IgD-negative memory B cell (primary cell): ENCODE results near the gene PSMF1. TPM values are rescaled to one million over a fixed set of nuclear protein-coding genes. Genes with fewer than 3 reads are reported as not detected.

ENCODE experiments used
- H3K27ac Mint-ChIP-seq, 3 donors: one replicate each; pipeline ENCODE4 v1.8.0; 2020 to 2022; ENCODE audit warnings: mild to moderate bottlenecking in 3 of 3, mixed read lengths in 3 of 3, moderate library complexity in 1 of 3
- H3K27me3 Mint-ChIP-seq: one replicate; pipeline ENCODE4 v1.8.0; 2021; ENCODE audit warnings: mixed read lengths
- H3K36me3 Mint-ChIP-seq: one replicate; pipeline ENCODE4 v1.8.0; 2020; ENCODE audit warnings: mild to moderate bottlenecking, mixed read lengths
- H3K4me1 Mint-ChIP-seq, 3 donors: one replicate each; pipeline ENCODE4 v1.8.0; 2020 to 2022; ENCODE audit warnings: mixed read lengths in 3 of 3, mild to moderate bottlenecking in 1 of 3
- H3K4me3 Mint-ChIP-seq, 4 donors: one replicate each; pipeline ENCODE4 v1.8.0; 2020 to 2022; ENCODE audit warnings: mild to moderate bottlenecking in 4 of 4, mixed read lengths in 4 of 4, moderate library complexity in 3 of 4
- H3K9me3 Mint-ChIP-seq, 3 donors: one replicate each; pipeline ENCODE4 v1.8.0; 2020 to 2021; ENCODE audit warnings: mixed read lengths in 3 of 3, mild to moderate bottlenecking in 1 of 3
- polyA plus RNA-seq: library from polyadenylated mRNA; unstranded; fragments of 300-500 nt; fragmentation: Illumina TruSeq; gene quantifications from one replicate; pipeline ENCODE4 v1.2.3, GENCODE V29; 2021

The PSMF1 gene
- polyA plus RNA-seq, 1 donor from 2014 or later: 163 TPM

DNA sequence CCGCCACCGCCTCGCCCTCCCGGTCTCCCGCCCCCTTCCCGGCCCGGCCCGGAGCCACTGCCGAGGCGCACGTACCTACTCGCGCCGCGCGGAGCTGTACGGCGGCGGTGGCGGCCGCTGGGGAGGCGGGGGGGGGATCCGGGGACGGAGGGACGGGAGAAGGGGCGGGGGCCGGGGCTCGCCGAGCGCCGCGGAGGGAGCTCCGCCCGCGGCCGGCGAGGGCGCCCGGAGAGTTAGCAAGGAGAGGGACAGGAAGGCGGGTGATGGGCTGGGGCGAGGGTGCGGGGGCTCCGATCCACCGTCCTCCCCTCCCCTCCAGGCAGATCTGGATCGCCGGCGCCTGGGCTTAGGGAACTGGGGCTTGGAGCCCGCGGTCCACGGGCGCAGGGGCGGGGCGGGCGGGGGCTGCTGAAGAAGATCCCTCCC is 66.9 kb downstream of the PSMF1 start:
- Mint-ChIP-seq H3K9me3 (no peaks in the 10 kb centered on the region), H3K27ac (no peak overlapping the region), H3K27me3 (peaks cover 27% of the 10 kb centered on the region), H3K36me3 (no peaks in the 10 kb centered on the region), H3K4me1 (peaks cover 0 to 7% (median 0%) of the 10 kb centered on the region in 3 donors), H3K4me3 (no peak overlapping the region)

DNA sequence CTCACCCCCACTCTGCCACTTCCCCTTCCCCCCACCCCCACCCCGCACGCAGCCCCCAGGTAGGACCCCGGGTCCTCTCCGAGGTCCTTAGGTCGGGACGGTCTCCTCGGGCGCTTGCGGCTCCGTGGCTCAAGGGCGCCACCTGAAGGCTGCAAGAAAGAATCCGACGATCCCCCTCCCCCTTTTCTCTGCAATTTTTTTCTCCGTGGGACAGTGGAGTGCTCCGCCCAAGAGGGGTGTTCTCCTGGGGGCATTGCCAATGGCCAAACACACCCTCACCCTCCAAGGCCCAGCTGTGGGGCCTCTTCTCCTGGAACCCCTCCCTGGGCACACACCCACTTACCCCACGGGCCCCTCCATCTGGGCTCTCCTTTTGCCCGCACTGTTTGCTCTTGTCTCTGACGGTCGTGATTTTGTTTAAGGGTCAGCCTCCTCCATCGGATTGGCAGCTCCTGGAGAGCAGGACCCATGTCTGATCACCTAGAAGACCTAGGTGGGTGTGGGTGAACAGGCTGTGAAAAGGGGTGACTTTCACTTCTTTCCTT is 67.5 kb downstream of the PSMF1 start:
- Mint-ChIP-seq H3K4me3 (peak overlapping the region in 2 of 4 donors; percentile 66 to 69), H3K27me3 (peaks cover 28% of the 10 kb centered on the region), H3K9me3 (no peaks in the 10 kb centered on the region), H3K27ac (no peak overlapping the region), H3K4me1 (peaks cover 0 to 7% (median 0%) of the 10 kb centered on the region in 3 donors), H3K36me3 (no peaks in the 10 kb centered on the region)

DNA sequence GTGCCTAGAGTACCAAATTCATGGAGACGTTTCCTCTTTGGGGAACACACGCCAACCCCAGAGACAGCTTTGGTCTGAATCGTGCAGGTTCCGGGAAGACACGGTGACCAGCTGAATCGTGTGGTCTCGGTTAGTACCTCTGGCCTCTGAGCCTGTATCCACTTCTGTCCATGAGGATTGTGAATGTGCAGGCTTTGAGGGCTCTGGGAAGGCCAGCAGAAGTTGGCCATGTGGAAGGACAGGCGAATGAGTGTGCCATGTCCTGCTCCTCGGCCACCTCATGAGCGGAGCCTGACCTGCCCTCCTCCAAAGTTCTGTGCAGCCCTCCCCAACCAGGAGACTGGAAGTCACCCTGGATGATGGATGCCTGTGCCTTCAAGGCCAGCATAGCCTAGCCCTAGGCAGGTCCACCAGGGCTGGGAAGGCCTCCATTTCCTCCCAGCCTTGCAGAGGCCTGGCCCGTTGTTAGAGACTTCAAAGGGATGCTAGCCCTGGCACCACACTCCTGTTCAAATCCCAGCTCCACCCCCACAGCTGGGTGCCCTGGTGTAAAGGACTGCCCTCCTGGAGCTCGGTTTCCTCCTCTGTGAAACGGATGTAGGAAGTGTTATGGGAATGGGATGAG is 68.1 kb downstream of the PSMF1 start:
- Mint-ChIP-seq H3K36me3 (no peaks in the 10 kb centered on the region), H3K27me3 (peaks cover 28% of the 10 kb centered on the region), H3K27ac (no peak overlapping the region)

DNA sequence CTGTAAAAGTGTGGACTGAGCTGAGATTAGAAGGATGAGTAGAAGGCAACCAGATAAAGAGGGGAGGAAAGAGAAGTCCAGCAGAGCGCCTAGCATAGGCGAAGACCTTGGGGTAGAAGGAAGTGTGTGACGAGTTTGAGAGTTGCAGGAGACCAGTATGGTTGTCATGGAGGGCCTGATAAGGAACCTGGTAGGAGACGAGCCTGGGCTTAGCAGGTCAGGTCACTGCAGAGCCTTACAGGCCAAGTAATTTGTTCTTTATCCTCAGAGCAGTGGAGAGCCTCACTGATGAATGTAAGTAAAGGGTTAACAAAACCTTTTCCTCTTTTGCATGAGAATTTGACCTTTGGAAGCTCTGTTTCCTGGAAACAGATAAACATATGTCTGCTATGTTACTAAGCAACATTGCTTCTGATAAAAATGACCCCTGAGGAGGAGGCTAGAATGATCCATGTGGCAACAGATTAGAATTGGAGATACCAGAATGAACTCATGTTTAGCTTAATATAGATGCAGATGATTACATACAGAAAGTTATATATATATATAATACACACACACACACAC is 69.3 kb downstream of the PSMF1 start:
- Mint-ChIP-seq H3K4me1 (peaks cover 0 to 7% (median 0%) of the 10 kb centered on the region in 3 donors), H3K27me3 (peaks cover 28% of the 10 kb centered on the region), H3K4me3 (no peak overlapping the region), H3K9me3 (no peaks in the 10 kb centered on the region), H3K27ac (no peak overlapping the region), H3K36me3 (no peaks in the 10 kb centered on the region)

More for the DNA sequence above, 68.1 kb downstream of the PSMF1 start:
- Mint-ChIP-seq H3K4me3 (peak overlapping the region in 2 of 4 donors; percentile 26 to 69), H3K9me3 (no peaks in the 10 kb centered on the region), H3K4me1 (peaks cover 0 to 7% (median 0%) of the 10 kb centered on the region in 3 donors)

DNA sequence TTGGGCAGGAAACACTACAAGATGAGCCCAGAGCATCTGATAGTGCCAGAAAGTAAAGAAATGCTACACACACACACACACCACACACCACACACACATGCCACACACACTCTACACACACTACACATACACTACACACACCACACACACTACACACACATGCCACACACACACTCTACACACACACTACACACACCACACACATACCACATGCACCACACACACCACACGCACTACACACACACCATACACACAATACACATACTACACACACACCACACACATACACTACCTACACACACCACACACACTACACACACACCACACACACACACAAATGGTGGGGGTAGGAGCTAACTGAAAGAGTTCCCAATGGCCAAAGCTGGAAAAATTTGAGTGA is 69.9 kb downstream of the PSMF1 start:
- no peak overlapping the region for H3K4me3 Mint-ChIP-seq
- H3K27ac Mint-ChIP-seq: no peak overlapping the region
- H3K36me3 Mint-ChIP-seq: no peaks in the 10 kb centered on the region
- H3K9me3 Mint-ChIP-seq: no peaks in the 10 kb centered on the region
- H3K4me1 Mint-ChIP-seq: peaks cover 0 to 7% (median 0%) of the 10 kb centered on the region in 3 donors
- H3K27me3 Mint-ChIP-seq: peaks cover 27% of the 10 kb centered on the region

DNA sequence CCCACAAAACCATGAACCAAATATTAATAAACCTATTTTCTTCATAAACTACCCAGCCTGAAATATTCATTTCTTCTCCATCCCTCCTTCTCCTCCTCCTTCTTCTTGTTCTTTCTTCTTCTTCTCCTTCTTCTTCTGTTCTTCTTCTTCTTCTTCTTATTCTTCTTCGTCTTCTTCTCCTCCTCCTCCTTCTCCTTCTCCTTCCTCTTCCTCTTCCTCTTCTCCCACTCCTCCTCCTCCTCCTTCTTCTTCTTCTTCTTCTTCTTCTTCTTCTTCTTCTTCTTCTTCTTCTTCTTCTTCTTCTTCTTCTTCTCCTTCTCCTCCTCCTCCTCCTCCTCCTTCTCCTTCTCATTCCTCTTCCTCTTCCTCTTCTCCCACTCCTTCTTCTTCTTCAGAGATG is 71.4 kb downstream of the PSMF1 start:
- Mint-ChIP-seq H3K4me3 (no peak overlapping the region), H3K4me1 (no peaks in the 10 kb centered on the region), H3K36me3 (no peaks in the 10 kb centered on the region), H3K27me3 (peaks cover 12% of the 10 kb centered on the region), H3K27ac (no peak overlapping the region), H3K9me3 (no peaks in the 10 kb centered on the region)

DNA sequence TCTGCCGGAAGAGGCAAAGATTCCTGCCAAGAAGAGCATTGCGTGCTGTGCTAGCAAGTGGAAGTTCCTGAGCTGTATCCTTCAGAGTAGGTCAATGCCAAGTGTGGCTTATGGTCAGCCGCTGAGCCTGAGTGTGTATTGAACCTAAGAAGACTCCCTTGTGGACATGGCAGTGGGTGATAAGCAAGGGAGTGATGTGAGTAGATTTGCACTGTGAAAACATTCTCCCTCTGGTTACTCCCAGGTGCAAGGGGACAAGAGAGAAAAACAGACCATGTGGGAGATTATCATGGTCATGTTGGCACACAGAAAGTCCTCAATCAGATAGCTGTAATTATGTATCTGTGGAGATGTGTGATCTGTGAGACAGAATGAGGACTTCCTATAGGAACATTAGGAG is 72.4 kb downstream of the PSMF1 start:
- Mint-ChIP-seq H3K27me3 (peaks cover 12% of the 10 kb centered on the region), H3K27ac (no peak overlapping the region), H3K9me3 (no peaks in the 10 kb centered on the region), H3K4me1 (no peaks in the 10 kb centered on the region), H3K4me3 (no peak overlapping the region), H3K36me3 (no peaks in the 10 kb centered on the region)

DNA sequence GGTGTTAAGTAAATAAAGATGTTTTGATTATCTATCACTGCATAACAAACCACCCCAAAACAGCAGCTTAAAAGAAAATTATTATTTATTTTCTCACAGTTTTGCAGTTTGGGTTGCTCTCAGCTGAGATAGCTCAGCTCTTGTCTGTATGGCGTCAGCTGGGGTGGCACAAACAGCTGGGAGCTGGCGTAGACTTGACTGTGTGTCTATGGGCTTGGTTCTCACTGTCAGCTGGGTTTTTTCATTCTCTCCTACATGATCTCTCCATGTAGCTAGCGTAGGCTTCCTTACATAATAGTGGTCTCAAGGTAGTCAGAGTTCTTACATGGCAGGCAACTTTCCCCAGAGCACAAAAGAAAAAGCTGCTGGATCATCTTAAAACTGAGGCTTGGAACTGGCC is 72.9 kb downstream of the PSMF1 start:
- Mint-ChIP-seq H3K4me1 (no peaks in the 10 kb centered on the region), H3K4me3 (no peak overlapping the region), H3K27ac (no peak overlapping the region)

DNA sequence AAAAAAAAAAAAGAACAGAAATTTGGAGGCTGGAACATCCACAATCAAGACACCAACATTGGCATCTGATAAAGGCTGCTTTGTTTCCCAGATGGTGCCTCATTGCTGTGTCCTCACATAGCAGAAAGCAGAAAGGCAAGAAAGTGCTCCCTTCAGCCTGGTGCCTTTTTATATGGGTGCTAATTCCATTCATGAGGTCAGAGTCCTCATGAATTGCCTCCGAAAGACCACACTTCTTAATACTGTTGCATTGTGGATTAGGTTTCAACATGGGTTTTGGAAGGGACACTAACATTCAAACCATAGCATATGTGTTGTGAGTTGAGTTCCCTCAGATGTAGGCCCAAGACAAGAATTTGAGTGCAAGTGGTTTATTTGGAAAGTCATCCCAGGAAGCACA is 76.8 kb downstream of the PSMF1 start:
- Mint-ChIP-seq H3K4me1 (no peaks in the 10 kb centered on the region), H3K27me3 (peaks cover 4% of the 10 kb centered on the region), H3K27ac (no peak overlapping the region), H3K36me3 (no peaks in the 10 kb centered on the region), H3K4me3 (no peak overlapping the region), H3K9me3 (peaks cover 0 to 7% (median 2%) of the 10 kb centered on the region in 3 donors)

More for the DNA sequence above, 72.9 kb downstream of the PSMF1 start:
- peaks cover 7% of the 10 kb centered on the region for H3K27me3 Mint-ChIP-seq
- no peaks in the 10 kb centered on the region for H3K36me3 Mint-ChIP-seq
- peaks cover 0 to 1% (median 0%) of the 10 kb centered on the region in 3 donors for H3K9me3 Mint-ChIP-seq

DNA sequence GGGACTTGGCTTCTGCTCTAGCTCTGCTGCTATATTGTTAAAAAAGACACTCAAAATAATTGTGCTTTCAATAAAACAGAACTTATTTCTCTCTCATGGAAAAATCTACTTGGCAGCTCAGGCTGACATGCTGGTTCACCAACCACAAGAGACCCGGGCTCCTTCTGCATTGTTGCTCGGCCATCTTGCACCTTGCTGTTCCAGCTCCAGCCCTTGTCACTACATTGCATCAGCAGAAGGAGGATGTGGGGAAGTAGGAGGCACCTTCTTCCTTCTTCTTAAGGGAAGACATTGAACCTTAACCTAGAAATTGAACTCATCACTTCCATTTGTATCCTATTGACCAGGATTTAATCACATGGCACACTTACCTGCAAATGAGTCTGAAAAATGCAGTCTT is 78.2 kb downstream of the PSMF1 start:
- Mint-ChIP-seq H3K36me3 (no peaks in the 10 kb centered on the region), H3K27ac (no peak overlapping the region), H3K27me3 (peaks cover 3% of the 10 kb centered on the region), H3K4me3 (no peak overlapping the region), H3K4me1 (no peaks in the 10 kb centered on the region), H3K9me3 (peaks cover 0 to 7% (median 2%) of the 10 kb centered on the region in 3 donors)

DNA sequence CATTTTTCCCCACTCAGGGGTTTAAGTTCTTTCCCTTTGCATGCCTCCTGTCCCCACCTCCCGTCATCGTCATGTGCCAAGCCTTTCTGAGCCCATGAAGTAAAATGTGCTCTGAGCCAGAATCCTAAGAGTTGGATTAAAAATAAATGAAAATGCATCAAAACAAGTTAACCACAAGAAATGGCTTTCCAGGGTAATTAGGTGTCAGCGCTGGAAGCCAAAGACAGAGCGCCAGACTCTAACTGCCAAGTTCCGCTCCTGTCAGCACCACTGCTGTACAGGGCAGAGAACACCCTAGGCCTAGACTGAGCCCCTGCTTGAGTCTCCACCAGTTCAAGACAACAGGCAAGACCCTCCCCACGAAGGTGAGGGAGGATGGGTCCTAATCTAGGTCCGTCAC is 79.4 kb downstream of the PSMF1 start:
- no peak overlapping the region for H3K27ac Mint-ChIP-seq
- no peak overlapping the region for H3K4me3 Mint-ChIP-seq
- H3K4me1 Mint-ChIP-seq: no peaks in the 10 kb centered on the region
- H3K27me3 Mint-ChIP-seq: peaks cover 3% of the 10 kb centered on the region
- H3K9me3 Mint-ChIP-seq: peaks cover 0 to 7% (median 2%) of the 10 kb centered on the region in 3 donors
- H3K36me3 Mint-ChIP-seq: no peaks in the 10 kb centered on the region

DNA sequence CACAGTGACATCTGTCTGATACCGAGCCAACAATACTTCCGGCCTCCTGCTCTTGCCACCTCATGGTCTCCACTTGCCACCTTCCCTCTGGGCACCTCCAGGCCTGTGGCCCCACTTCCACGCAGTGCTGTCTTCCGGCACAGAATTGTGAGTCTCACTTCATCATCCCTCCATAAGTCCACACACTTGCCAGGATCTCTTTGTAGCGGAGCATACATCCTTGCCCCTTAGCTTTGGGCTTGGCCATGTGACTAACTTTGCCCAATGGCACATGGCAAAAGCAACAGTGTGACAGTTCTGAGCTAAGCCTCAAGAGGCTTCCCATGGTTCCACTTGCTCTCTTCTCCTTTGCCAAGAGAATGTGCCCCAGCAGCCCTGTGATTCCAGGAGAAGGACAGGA is 80.3 kb downstream of the PSMF1 start:
- peak overlapping the region in 1 of 3 donors; percentile 12 for H3K27ac Mint-ChIP-seq
- no peak overlapping the region for H3K4me3 Mint-ChIP-seq
- H3K4me1 Mint-ChIP-seq: no peaks in the 10 kb centered on the region
- H3K27me3 Mint-ChIP-seq: no peaks in the 10 kb centered on the region
- H3K9me3 Mint-ChIP-seq: peaks cover 0 to 7% (median 2%) of the 10 kb centered on the region in 3 donors
- no peaks in the 10 kb centered on the region for H3K36me3 Mint-ChIP-seq

DNA sequence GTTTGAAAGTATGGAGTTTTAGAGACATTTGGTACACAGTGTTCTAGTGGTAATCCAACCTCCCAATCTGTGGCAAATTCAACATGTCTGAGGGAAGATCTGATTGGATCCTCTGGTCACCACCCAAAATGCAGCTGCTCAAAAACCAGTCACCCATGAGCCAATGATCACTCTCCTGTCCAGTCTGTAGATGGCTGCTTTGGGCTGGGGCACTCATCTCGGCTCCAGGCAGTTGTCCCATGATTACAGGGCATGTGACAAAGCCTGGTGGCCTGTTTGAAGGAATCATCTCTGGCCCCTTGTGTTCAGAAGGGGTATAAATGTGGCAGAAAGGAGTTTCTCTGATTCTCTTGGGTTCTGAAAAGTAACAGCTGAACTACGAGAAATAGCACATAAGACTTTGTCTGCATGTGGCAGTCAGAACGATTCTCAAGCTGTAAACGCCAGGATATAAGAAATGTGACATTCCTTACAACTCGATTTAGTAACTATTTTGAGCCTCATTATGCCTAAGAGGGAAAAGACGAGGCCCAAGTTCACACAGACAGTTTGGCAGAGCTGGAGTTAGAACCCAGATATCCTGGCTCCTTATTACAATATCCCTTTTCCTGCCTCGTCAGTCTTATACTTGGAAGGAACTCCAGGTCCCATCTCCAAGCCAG is 80.9 kb downstream of the PSMF1 start:
- Mint-ChIP-seq H3K9me3 (peaks cover 0 to 7% (median 2%) of the 10 kb centered on the region in 3 donors), H3K27me3 (no peaks in the 10 kb centered on the region), H3K27ac (no peak overlapping the region), H3K36me3 (no peaks in the 10 kb centered on the region), H3K4me1 (no peaks in the 10 kb centered on the region), H3K4me3 (no peak overlapping the region)

DNA sequence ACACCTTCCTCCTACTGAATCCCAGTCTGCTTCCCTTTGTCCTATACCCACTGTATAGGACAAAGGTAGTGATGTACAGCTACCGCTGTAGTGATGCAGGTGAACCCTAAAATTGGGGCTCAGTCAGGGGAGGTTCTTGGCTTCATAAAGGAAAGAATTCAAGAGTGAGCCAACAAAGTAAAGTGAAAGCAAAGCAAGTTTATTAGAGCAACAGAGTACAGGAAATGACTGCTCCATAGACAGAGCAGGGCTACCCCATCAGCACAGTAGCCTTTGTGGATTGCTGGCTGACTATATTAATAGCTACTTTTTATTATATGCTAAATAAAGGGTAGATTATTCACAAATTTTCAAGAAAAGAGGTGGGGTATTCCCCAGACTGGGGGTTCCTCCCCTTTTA is 81.6 kb downstream of the PSMF1 start:
- Mint-ChIP-seq H3K27me3 (no peaks in the 10 kb centered on the region), H3K9me3 (peaks cover 0 to 7% (median 2%) of the 10 kb centered on the region in 3 donors), H3K4me1 (no peaks in the 10 kb centered on the region), H3K27ac (no peak overlapping the region), H3K4me3 (no peak overlapping the region), H3K36me3 (no peaks in the 10 kb centered on the region)

DNA sequence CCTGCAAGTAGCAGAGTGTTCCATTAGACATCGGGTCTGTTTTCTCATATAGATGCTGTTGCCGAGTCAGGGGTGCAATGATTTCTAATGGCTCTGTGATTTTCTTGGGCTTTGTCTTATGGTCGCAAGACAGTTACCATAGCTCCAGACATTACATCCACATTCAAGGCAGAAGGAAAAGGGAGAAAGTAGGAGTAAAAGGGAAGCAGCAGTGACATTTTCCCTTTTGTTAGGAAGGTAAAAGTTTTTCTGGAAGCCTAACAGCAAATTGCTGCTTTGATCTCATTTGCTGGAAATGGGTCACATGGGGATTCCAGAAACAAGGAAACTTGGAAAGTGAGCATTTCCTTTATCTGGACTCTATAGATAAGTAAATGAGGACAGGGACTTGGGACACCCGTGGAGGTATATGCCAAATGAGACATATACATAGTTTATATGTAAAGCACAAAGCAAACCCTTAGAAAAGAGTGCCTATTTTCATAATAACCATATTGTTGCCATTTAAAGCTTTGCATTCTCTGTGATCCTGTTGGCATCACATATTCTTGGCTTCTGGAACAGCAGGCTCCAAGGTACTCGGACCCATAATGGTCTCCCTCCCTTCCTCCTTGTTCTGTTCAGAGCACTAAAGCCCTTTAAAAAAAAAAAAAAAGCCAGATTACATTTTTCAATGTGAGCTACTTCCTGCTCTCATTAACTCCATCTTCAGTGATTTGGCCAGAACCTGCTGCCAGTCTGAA is 84.5 kb downstream of the PSMF1 start, which contains the start of gene C20orf202:
TSS of gene C20orf202 (plus strand) at position 693 of the 743 bp plus-strand sequence. CDS start 132 bp downstream, outside the sequence.
- Mint-ChIP-seq H3K36me3 (no peaks in the 10 kb centered on the region), H3K4me3 (no peak within 1 kb of the TSS), H3K27ac (no peak within 1 kb of the TSS)

More for the DNA sequence above, 84.5 kb downstream of the PSMF1 start, which contains the start of gene C20orf202:
- Mint-ChIP-seq H3K27me3 (no peaks in the 10 kb centered on the region), H3K9me3 (no peaks in the 10 kb centered on the region), H3K4me1 (no peaks in the 10 kb centered on the region)
